GM12891 (cell line): ENCODE results near the gene KYAT1.
"Not testable (repeated sequence)": the region's sequence is repeated elsewhere in the genome, so short reads cannot be mapped to it uniquely, and the experiment has no call there.

Experiments
- DNase-seq: peaks from one replicate; pipeline ENCODE4 v3.0.0; 2011; ENCODE audit warnings: low spot score; ENCODE audit not compliant: insufficient read length
- FAIRE-seq: peaks from 2 replicates; lab custom pipeline; 2011; peaks lifted over from hg19 to GRCh38; lab: Jason Lieb, UNC
- PAX5 ChIP-seq: IDR thresholded peaks from 2 replicates; pipeline ENCODE4 v1.6.1; 2011; ENCODE audit warnings: low read length, moderate library complexity, mild to moderate bottlenecking; ENCODE audit not compliant: insufficient read depth, severe bottlenecking
- POLR2A ChIP-seq: IDR thresholded peaks from 2 replicates; pipeline ENCODE4 v1.6.1; 2011; ENCODE audit warnings: low read depth, low read length, control low read depth
- POLR2AphosphoS5 ChIP-seq: IDR thresholded peaks from 2 replicates; pipeline ENCODE4 v1.6.1; 2011; ENCODE audit warnings: low read depth, low read length, control low read depth
- POU2F2 ChIP-seq: IDR thresholded peaks from 2 replicates; pipeline ENCODE4 v1.6.1; 2011; ENCODE audit warnings: low read depth, mild to moderate bottlenecking, control low read depth, low read length, moderate library complexity
- SPI1 ChIP-seq: IDR thresholded peaks from 2 replicates; pipeline ENCODE4 v1.6.1; 2011; ENCODE audit warnings: low read depth, low read length, control low read depth
- TAF1 ChIP-seq: IDR thresholded peaks from 2 replicates; pipeline ENCODE4 v1.6.1; 2011; ENCODE audit warnings: low read depth, low read length, control low read depth

The KYAT1 gene

DNA sequence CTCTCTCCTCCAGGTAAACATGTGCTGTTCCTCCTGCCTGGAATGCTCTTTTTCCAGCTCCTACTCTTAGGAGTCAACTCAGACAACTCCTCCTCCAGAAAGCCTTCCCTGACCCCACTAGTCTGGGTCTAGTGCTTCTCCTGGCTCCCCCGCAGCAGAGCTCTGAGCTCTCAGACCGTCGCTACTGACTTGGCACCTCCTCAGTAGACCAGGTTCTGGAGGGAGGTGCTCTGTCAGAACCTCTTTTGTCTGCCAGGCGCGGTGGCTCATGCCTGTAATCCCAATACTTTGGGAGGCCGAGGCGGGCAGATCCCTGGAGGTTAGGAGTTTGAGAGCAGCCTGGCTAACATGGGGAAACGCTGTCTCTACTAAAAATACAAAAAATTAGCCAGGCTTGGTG is 3.6 kb upstream of the KYAT1 start:
- DNase-seq, result no peak
- TF ChIP-seq POLR2A, result no peak
- no peak for TF ChIP-seq TAF1
- TF ChIP-seq POLR2AphosphoS5, result no peak
- no peak for TF ChIP-seq POU2F2
- TF ChIP-seq SPI1, result no peak
- no peak for TF ChIP-seq PAX5
- no peak for FAIRE-seq

DNA sequence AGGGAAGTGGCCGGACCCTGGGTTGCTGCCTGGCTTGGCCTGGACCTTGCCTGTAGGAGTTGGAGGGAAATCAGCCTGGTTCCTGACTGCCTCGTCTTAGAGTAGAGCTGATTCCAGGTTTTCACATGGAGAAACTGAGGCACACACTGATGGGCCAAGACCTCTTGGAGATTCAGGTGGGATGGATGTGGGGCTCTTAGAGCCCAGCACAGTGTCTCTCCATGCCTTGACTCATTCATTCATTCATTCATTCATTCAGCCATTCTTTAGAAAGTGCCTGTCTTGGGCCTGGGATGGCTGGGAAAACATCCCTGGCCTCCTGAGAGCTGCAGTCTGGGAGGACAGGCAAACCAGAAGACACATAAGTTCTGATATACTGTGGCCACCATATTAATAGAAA is 2.4 kb upstream of the KYAT1 start:
- FAIRE-seq (no peak), DNase-seq (no peak)
- TF ChIP-seq PAX5 (no peak), POLR2A (no peak), POLR2AphosphoS5 (no peak), TAF1 (no peak), POU2F2 (no peak), SPI1 (no peak)

DNA sequence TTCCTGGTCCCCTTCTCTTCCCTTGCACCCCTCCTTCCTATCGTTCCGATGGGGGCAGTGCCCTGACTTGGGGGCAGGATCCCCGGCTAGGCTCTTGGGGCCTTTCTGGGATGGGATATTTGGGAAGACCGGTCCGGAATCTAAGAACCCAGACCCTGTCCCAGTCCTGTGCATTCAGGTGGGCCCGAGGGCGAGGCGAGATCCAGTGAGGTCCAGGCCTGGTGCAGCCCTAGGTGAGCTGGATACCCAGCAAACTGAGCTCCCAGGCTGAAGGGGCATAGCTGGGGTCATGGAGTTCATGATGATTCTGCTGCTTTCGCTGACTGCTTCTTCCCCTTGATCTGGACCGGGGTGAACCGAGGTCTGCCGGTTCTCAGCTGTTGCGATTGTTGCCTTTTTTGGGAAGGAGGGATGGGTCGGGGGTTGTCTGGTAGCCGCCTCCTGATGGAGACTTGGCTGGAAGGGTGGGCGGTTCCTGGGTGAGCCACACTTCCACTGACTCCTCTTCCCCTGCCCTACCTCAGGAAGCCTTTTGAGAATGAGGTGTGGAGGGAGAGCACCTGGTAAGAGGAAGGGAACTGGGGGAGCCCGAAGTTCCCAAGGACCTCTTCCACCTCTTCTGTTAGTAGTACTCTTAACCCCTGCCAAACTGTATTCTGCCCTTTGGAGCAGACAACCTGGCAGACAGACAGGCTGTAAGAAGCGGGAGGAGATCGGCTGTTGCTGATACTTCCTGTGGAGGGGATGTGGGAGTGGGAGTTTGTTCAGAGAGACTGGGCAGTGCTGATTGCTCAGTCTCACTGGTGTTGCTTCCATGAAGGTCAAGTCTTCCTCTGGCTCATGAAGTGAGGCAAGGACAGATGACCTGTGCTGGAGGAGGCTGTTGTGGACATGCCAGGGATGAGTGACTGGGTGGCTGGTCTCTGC is 1.2 kb upstream of the KYAT1 start:
- peak; percentile 61 for FAIRE-seq
- DNase-seq, result no peak
- TF ChIP-seq POU2F2, result no peak
- no peak for TF ChIP-seq TAF1
- no peak for TF ChIP-seq POLR2AphosphoS5
- no peak for TF ChIP-seq POLR2A
- TF ChIP-seq PAX5, result no peak
- TF ChIP-seq SPI1, result no peak

DNA sequence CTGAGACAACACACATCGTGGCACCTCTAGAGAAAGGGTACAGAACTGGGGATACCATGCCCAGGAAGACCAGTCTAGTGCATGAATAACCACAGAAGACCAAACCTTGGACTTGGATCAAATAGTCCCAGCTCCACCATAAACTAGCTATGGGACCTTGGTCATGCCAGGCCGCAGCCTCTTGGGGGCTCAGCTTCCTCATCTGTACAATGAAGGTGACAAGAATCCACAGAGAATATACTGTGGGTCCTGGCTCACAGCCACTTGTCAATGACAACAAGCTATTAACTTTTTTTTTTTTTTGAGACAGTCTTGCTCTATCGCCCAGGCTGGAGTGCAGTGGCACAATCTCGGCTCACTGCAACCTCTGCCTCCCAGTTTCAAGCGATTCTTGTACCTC is 3.9 kb downstream of the KYAT1 start:
- TF ChIP-seq SPI1 (no peak), POU2F2 (no peak), PAX5 (no peak), TAF1 (no peak)
- DNase-seq (no peak), FAIRE-seq (no peak)

DNA sequence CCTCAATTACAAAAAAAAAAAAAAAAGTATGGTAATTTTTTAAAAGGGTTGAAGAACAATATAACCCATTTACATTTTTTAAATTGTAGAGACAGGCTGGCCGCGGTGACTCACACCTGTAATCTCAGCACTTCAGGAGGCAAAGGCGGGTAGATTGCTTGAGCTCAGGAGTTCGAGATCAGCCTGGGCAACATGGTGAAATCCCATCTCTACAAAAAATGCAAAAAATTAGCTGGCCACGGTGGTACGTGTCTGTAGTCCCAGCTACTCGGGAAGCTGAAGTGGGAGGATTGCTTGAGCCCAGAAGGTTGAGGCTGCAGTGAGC is 10.8 kb downstream of the KYAT1 start:
- not testable (repeated sequence) for DNase-seq, FAIRE-seq

DNA sequence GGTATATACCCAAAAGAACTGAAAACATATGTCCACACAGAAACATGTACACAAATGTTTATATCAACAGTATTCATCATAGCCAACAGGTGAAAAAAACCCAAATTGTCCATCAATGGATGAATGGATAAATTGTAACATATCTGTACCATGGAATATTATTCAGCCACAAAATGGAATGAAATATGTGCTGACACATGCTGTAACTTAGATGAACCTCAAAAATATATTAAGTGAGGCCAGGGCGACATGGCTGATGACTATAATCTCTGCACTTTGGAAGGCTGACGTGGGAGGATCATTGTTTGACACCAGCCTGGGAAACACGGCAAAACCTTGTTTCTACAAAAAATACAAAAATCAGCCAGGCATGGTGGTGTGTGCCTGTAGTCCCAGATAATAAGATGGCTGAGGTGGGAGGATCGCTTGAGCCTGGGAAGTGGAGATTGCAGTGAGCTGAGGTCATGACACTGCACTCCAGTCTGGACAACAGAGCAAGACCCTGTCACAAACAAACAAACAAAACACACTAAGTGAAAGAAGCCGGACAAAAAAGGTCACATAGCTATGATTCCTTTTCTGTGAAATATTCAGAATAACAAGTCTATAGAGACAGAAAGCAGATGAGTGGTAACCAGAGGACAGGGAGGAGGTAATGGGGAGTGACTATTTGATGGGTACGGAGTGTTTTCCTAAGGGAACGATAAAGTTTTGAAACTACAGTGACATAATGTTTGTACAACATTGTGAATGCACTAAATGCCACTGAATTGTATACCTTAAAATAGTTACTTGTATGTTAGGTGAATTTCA is 11.4 kb downstream of the KYAT1 start:
- TF ChIP-seq POLR2AphosphoS5 (no peak), PAX5 (no peak), SPI1 (no peak), POLR2A (no peak), TAF1 (no peak), POU2F2 (no peak)
- no peak for DNase-seq
- no peak for FAIRE-seq

DNA sequence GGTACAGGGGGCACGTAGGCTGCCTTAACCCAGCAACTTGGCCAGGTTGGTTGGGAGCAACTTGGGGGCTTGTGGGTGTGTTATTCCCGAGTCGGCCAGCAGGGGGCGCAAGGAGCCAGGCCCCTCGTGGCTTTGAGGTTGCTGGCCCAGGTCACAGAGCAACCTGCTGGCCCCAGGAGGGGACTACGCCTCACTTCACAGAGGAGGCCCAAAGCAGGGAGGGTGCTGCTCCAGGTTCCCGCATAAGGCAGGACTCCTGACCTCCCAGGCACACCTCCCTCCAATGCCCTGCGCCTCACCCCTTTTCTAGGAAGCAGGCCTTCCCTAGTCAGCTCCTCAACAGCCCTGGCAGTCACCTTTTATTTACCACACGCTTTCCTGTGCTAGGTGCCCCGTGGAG is 18.1 kb downstream of the KYAT1 start:
- TF ChIP-seq PAX5 (no peak), POLR2AphosphoS5 (no peak)
- DNase-seq (peak; percentile 76), FAIRE-seq (peak; percentile 72)

DNA sequence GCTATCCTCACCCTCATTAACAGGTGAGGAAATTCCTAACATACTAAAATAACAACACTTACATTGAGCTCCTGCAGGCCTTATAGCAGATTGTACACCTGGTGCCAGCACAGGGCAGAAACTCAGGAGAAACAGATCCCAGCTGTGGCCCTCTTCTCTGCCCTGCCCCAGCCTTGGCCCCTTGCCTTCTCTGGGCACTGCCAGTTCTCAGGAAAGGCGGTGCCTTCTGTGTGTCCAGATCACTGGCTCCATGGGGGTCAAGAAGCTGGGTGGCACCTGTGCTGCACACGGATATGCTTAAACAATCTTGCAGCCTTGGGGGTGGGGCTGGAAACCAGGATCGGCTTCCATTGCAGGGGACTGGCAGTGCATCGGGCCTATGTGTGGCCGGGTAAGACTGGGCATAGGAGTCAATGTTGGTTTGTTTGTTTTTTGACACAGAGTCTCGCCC is 19.3 kb downstream of the KYAT1 start:
- no peak for FAIRE-seq
- no peak for DNase-seq
- TF ChIP-seq POLR2AphosphoS5 (no peak), TAF1 (no peak)

DNA sequence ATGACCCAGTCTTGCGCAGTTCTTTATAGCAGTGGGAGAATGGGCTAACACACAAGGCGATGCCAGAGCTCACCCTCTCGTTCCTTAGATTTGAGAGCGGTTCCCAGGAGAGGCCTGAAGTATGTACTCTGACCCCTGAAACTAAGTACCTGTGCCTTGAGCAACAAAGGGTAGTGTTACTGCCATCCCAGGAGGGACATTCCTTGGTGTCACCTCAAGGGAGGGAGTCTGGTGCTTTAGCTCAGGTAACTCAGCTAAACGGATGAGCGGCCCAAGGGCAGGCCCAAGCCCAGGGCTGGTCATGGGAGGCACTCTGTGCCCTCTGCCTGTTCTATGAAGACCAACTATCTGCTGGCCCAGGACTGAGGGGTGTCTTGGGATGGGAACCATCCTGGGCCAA is 20.2 kb downstream of the KYAT1 start:
- FAIRE-seq, result no peak
- no peak for DNase-seq
- TF ChIP-seq POLR2AphosphoS5 (no peak), TAF1 (no peak), PAX5 (no peak), SPI1 (no peak), POU2F2 (no peak), POLR2A (no peak)

DNA sequence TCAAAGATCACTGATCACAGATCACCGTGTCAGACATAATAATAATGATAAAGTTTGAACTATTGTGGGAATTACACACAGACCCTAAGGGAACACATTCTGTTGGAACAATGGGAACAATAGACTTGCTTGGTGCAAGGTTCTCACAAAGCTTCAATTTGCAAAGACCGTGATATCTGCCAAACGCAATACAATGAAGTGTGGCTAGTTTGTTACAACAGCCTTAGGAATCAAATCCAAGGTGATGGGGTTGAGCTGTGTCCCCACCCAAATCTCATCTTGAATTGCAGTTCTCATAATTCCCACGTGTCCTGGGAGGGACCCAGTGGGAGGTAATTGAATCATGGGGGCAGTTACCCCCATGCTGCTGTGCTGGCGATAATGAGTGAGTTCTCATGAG is 20.8 kb downstream of the KYAT1 start:
- FAIRE-seq (no peak), DNase-seq (no peak)
- TF ChIP-seq SPI1, result no peak
- TF ChIP-seq POU2F2, result no peak
- TF ChIP-seq POLR2A, result no peak
- TF ChIP-seq PAX5, result no peak
- no peak for TF ChIP-seq TAF1
- no peak for TF ChIP-seq POLR2AphosphoS5

DNA sequence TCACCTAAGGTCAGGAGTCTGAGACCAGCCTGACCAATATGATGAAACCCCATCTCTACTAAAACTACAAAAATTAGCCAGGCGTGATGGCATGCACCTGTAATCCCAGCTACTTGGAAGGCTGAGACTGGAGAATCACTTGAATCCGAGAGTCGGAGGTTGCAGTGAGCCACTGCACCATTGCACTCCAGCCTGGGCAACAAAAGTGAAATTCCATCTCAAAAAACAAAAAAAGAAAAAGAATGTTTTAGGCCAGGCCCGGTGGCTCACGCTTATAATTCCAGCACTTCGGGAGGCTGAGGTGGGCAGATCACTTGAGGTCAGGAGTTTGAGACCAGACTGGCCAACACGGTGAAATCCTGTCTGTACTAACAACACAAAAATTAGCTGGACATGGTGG is 23.3 kb downstream of the KYAT1 start:
- FAIRE-seq, DNase-seq: not testable (repeated sequence)

DNA sequence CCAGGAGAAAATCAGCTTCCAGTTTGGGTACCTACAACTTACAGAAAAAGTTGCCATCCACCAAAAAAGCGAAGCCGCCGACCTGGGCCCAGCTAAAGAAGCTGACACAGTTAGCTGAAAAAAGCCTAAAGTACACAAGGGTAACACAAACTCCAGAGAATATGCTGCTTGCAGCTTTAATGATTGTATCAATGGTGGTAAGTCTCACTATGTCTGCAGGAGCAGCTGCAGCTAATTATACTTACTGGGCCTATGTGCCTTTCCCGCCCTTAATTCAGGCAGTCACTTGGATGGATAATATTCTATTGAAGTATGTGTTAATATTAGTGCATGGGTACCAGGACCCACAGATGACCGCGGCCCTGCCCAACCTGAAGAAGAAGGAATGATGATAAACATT is 27.3 kb downstream of the KYAT1 start:
- not testable (repeated sequence) for FAIRE-seq, DNase-seq

DNA sequence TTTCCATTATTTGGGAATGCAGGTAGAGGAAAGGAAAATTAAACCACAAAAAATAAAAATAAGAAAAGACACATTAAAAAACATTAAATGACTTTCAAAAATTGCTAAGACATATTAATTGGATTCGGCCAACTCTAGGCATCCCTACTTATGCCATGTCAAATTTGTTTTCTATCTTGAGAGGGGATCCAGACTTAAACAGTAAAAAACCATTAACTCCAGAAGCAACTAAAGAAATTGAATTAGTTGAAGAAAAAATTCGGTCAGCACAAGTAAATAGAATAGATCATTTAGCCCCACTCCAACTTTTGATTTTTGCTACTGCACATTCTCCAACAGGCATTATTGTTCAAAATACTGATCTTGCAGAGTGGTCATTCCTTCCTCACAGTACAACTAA is 29.1 kb downstream of the KYAT1 start:
- not testable (repeated sequence) for DNase-seq, FAIRE-seq

DNA sequence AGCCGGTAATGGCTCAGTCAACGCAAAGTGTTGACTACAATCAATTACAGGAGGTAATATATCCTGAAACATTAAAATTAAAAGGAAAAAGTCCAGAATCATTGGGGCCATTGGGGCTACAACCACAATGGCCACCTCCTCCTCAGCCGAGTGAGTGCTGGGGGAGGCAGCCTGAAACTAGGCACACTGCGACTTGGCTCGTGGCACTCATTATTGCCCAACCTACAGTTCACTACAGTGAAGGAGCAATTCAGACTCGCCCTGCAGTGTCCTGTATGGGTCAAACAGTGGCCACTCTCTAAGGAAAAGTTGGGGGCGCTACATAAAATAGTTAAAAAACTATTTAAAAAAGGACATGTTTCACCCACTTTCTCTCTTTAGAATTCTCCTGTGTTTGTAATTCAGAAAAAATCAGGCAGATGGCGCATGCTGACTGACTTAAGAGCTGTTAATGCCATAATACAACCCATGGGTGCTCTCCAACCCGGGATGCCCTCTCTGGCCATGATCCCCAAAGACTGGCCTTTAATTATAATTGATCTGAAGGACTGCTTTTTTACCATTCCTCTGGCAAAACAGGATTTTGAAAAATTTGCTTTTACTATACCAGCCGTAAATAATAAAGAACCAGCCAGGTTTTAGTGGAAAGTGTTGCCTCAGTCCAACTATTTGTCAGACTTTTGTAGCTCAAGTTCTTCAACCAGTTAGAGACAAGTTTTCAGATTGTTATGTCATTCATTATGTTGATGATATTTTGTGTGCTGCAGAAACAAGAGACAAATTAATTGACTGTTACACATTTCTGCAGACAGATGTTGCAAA is 29.8 kb downstream of the KYAT1 start:
- FAIRE-seq, result not testable (repeated sequence)

More for the DNA sequence above, 29.8 kb downstream of the KYAT1 start:
- not testable (repeated sequence) for DNase-seq
